ENCODE measurements around the gene ANKS4B. TPM values are rescaled to one million over a fixed set of nuclear protein-coding genes. Genes with fewer than 3 reads are reported as not detected.

ANKS4B gene
- total and polyA plus RNA-seq, 2 experiments from 2014 or later: 0.07 TPM; not detected in 1

- TF ChIP-seq REST (IDR thresholded peaks at IDR 0.05; ENCODE audit: unreplicated experiment): no peak
- no peak for TF ChIP-seq STAT1 (IDR thresholded peaks at IDR 0.05; ENCODE audit: unreplicated experiment)
- TF ChIP-seq JUNB (IDR thresholded peaks at IDR 0.05; ENCODE audit: unreplicated experiment): no peak
- TF ChIP-seq ETS1 (IDR thresholded peaks at IDR 0.05): no peak
Measured at GRCh38 chr16:21279501-21279900, 46.0 kb downstream of the ANKS4B start (continued).

GRCh38 chr16:21281698-21282389 lies 48.3 kb downstream of the ANKS4B start:
- Mint-ChIP-seq H3K27ac (no peak overlapping the region), H3K27me3 (ENCODE audit: insufficient read depth, low read depth, poor library complexity) (peaks cover 14% of the 10 kb centered on the region), H3K36me3 (ENCODE audit: low read depth) (no peaks in the 10 kb centered on the region), H3K4me1 (peaks cover 9% of the 10 kb centered on the region; the same call in 2 of the 3 replicates), H3K4me3 (no peak overlapping the region; the same call in 2 of the 3 replicates), H3K9me3 (peaks cover 4% of the 10 kb centered on the region; the same call in 2 of the 3 replicates)
- peaks cover 8% of the 10 kb centered on the region; the same call in 1 of the 2 replicates for H3K4me1 ChIP-seq (ENCODE audit: insufficient read depth)
- no peaks in the 10 kb centered on the region for H3K79me2 ChIP-seq (replicated peaks; ENCODE audit: insufficient read depth)
- H3K9me2 ChIP-seq (ENCODE audit: insufficient read depth): no peaks in the 10 kb centered on the region
- H3K27me3 ChIP-seq (ENCODE audit: insufficient read depth): peaks cover 22% of the 10 kb centered on the region; the same call in 1 of the 2 replicates
- H3K27ac ChIP-seq (ENCODE audit: low read depth): no peak overlapping the region
- H4K20me1 ChIP-seq (replicated peaks; ENCODE audit: insufficient read depth): no peaks in the 10 kb centered on the region
- H3F3A ChIP-seq (replicated peaks; ENCODE audit: low read depth): no peaks in the 10 kb centered on the region
- ATAC-seq: no peak
- no peaks in the 10 kb centered on the region for H3K36me3 ChIP-seq (ENCODE audit: insufficient read depth)
- no peak for DNase-seq (ENCODE audit: low spot score)
- no peak overlapping the region for H3K4me2 ChIP-seq
- TF ChIP-seq ZNF114 (CRISPR knock-in tag; IDR thresholded peaks at IDR 0.05) (no peak), EZH2 (IDR thresholded peaks at IDR 0.05; ENCODE audit: low read depth, unreplicated experiment) (no peak), CTCF (conservative IDR thresholded peaks at IDR 0.05; ENCODE audit: low read depth in 2 of 2) (no peak), CREB1 (CRISPR knock-in tag; IDR thresholded peaks at IDR 0.05; ENCODE audit: low read depth) (no peak), REST (IDR thresholded peaks at IDR 0.05; ENCODE audit: unreplicated experiment) (no peak), STAT1 (IDR thresholded peaks at IDR 0.05; ENCODE audit: unreplicated experiment) (no peak), ETS1 (IDR thresholded peaks at IDR 0.05) (no peak), JUNB (IDR thresholded peaks at IDR 0.05; ENCODE audit: unreplicated experiment) (no peak), NANOG (IDR thresholded peaks at IDR 0.05; ENCODE audit: borderline replicate concordance) (no peak), EZH2phosphoT487 (IDR thresholded peaks at IDR 0.05; ENCODE audit: unreplicated experiment) (no peak)
- no peak overlapping the region for H3K4me3 ChIP-seq
- no peak overlapping the region for H2AFZ ChIP-seq

Data from GM23338 (cell line).